GM20000 (cell line): ENCODE data around the gene CAMK2G.

Experiments
- DNase-seq: peaks from one replicate; pipeline ENCODE4 v3.0.0; 2012; ENCODE audit warnings: low spot score
- CTCF ChIP-seq: IDR thresholded peaks from 2 replicates; pipeline ENCODE4 v1.5.1; 2012; ENCODE audit warnings: mild to moderate bottlenecking, control low read depth; ENCODE audit errors: extremely low read depth, missing control alignments

CAMK2G gene

GRCh38 chr10:73858750-73859427 lies 15.5 kb downstream of the CAMK2G start:
- TF ChIP-seq CTCF, result no peak
- DNase-seq, result no peak

- no peak for TF ChIP-seq CTCF
- DNase-seq, result no peak
These were observed 16.2 kb downstream of the CAMK2G start for GRCh38 chr10:73858013-73858708.

GRCh38 chr10:73857446-73857845 lies 16.9 kb downstream of the CAMK2G start:
- no peak for TF ChIP-seq CTCF
- peak; percentile 51 for DNase-seq

- TF ChIP-seq CTCF, result no peak
- DNase-seq, result no peak
These were observed 18.1 kb downstream of the CAMK2G start for GRCh38 chr10:73856261-73856660.

- no peak for DNase-seq
- no peak for TF ChIP-seq CTCF
These were observed 18.9 kb downstream of the CAMK2G start for GRCh38 chr10:73855413-73855812.

- DNase-seq, result no peak
- TF ChIP-seq CTCF, result no peak
These were observed 20.0 kb downstream of the CAMK2G start for GRCh38 chr10:73854310-73854709.

- TF ChIP-seq CTCF, result no peak
- DNase-seq, result no peak
These were observed 21.2 kb downstream of the CAMK2G start for GRCh38 chr10:73853196-73853595.
